ACHN (cell line): ENCODE data around the gene TRAF2.
A peak's percentile ranks its signal among the peaks of the same experiment; 100 is the strongest.
"Not testable (repeated sequence)": the region's sequence is repeated elsewhere in the genome, so short reads cannot be mapped to it uniquely, and the experiment has no call there.

Experiments
- DNase-seq: peaks from one replicate; pipeline ENCODE4 v3.0.0-alpha.2; 2015
- in situ Hi-C: cut with HindIII; loops from 2 replicates; pipeline ENCODE4 v1.10.0; 2017; ENCODE audit warnings: low sequenced_read_pairs, low pct_ligation_motif_present, low pct_unique_long_range_greater_than_20kb

Gene TRAF2

DNA sequence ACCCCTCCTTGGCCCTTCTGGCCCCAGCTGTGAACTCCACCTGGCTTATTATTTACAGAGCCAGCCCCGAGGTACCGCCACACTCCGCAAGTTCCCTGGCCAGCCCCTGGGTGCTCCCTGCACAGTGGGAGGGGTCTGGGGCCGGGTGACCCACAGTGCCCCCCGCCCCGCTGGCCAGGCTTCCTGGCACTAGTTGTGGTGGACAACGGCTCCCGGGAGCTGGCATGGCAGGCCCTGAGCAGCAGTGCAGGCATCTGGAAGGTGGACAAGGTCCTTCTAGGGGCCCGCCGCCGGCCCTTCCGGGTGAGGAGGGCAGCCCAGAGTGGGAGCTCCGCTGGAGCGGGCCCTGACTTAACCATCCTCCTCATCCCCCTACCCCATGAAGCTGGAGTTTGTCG is 30.2 kb upstream of the TRAF2 start:
- DNase-seq: no peak

DNA sequence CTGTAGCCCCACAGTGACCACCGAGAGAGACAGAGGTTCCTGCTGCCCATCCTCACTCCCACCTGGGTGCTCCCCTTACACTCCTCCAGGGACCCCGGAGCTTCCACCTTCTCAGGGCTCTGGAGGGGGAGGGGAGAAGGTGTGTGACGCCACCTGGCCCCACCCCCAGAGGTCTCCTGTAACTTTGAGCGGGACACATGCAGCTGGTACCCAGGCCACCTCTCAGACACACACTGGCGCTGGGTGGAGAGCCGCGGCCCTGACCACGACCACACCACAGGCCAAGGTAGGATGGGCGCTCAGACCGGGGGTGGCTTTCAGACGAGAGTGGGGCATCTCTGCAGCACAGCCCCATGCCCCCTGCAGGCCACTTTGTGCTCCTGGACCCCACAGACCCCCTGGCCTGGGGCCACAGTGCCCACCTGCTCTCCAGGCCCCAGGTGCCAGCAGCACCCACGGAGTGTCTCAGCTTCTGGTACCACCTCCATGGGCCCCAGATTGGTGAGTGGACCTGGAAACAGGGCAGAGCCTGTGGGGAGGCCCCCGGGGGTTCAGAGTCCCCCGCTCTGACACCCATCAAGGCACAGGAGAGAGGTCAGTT is 29.7 kb upstream of the TRAF2 start:
- no peak for DNase-seq
- in situ Hi-C loops: no loop called here

More for the DNA sequence above, 30.2 kb upstream of the TRAF2 start:
- in situ Hi-C loops: no loop called here

DNA sequence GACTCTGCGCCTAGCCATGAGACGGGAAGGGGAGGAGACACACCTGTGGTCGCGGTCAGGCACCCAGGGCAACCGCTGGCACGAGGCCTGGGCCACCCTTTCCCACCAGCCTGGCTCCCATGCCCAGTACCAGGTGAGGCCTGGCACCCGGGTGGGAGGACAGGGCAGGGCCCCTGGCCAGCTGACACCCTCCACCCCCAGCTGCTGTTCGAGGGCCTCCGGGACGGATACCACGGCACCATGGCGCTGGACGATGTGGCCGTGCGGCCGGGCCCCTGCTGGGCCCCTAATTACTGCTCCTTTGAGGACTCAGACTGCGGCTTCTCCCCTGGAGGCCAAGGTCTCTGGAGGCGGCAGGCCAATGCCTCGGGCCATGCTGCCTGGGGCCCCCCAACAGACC is 29.1 kb upstream of the TRAF2 start:
- in situ Hi-C loops: no loop called here
- no peak for DNase-seq

DNA sequence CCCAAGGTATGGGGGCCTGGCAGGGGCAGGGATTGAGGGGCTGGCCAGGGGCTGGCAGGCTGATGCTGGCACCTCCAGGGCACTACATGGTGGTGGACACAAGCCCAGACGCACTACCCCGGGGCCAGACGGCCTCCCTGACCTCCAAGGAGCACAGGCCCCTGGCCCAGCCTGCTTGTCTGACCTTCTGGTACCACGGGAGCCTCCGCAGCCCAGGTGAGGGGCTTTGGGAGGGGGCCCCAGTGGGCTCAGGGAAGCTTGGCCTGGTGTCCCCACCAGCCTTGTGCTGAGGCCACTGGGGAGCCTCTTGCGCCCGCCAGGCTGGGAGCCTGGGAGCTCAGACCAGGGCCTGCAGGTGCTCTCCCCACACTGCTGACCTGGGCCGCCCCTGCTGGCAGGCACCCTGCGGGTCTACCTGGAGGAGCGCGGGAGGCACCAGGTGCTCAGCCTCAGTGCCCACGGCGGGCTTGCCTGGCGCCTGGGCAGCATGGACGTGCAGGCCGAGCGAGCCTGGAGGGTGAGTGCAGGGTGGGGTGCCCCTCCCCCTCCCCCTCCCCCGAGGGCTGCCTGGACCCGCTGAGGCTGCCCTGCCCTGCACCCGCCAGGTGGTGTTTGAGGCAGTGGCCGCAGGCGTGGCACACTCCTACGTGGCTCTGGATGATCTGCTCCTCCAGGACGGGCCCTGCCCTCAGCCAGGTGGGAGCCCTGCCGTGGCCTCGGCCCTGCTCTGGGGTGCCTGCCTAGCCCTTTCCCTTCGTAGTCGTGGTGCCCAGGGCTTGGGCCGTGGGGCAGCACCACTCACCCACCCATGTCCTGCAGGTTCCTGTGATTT is 28.5 kb upstream of the TRAF2 start:
- DNase-seq: no peak
- in situ Hi-C loops: no loop called here

DNA sequence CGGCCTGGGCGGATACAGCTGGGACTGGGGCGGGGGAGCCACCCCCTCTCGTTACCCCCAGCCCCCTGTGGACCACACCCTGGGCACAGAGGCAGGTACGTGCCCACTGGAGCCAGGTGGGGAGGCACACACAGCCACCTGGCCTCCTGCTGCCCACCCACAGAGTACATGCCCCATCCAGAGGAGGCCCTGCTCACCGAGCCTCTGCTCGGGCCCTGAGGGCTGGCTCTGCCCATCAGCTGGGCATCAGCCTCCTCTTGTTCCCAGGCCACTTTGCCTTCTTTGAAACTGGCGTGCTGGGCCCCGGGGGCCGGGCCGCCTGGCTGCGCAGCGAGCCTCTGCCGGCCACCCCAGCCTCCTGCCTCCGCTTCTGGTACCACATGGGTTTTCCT is 27.9 kb upstream of the TRAF2 start:
- in situ Hi-C loops: no loop called here
- no peak for DNase-seq

DNA sequence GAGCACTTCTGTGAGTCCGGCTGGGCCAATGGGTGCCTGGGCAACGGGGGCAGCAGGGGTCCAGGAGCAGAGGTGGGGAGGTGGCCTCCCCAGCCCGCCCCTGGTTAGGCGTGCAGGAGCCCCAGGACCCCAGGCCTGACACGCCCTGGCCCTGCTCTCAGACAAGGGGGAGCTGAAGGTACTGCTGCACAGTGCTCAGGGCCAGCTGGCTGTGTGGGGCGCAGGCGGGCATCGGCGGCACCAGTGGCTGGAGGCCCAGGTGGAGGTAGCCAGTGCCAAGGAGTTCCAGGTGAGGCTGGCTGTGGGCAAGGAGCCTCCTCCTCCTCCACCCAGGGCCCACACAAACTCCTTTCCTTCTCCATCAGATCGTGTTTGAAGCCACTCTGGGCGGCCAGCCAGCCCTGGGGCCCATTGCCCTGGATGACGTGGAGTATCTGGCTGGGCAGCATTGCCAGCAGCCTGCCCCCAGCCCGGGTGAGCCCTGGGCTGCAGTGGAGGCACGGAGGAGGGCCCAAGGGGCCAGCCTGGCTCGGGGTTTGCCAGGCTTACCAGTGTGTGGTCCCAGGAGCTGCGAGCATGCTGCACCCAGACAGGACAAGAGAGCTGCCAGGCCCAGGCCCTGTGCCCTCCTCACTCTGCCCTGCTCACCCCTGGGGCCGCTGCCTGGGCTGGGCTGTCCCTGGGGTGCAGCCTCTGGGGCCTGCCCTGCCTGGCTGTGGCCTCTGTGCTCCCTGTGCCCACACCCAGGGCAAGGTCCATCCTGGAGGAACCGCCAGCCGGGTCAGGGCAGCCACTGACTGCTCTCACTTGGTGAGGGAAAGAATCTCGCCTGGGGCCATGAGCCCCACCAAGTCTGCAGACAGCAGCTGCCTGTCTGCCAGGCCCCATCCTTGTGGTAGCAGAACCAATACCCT is 27.2 kb upstream of the TRAF2 start:
- in situ Hi-C loops: no loop called here

DNA sequence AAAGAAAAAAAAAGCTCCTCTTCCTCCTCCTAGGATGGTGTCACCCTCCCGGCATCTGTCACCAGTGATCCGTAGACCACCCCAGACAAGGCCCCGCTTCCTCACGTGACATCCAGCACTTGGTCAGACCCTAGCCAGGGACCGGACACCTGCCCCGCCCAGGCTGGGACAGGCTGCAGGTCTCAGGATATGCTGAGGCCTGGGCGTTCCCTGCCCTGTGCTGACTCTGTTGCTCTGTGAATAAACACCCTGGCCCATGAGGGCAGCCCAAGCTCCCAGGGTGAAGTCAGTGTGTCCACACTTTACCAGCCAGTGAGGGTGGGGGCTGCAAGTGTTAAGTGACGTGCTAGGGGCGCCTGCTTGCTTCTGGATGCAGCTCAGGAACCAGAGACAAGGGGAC is 25.8 kb upstream of the TRAF2 start:
- no peak for DNase-seq
- in situ Hi-C loops: no loop called here

More for the DNA sequence above, 27.2 kb upstream of the TRAF2 start:
- peak; percentile 24 for DNase-seq

DNA sequence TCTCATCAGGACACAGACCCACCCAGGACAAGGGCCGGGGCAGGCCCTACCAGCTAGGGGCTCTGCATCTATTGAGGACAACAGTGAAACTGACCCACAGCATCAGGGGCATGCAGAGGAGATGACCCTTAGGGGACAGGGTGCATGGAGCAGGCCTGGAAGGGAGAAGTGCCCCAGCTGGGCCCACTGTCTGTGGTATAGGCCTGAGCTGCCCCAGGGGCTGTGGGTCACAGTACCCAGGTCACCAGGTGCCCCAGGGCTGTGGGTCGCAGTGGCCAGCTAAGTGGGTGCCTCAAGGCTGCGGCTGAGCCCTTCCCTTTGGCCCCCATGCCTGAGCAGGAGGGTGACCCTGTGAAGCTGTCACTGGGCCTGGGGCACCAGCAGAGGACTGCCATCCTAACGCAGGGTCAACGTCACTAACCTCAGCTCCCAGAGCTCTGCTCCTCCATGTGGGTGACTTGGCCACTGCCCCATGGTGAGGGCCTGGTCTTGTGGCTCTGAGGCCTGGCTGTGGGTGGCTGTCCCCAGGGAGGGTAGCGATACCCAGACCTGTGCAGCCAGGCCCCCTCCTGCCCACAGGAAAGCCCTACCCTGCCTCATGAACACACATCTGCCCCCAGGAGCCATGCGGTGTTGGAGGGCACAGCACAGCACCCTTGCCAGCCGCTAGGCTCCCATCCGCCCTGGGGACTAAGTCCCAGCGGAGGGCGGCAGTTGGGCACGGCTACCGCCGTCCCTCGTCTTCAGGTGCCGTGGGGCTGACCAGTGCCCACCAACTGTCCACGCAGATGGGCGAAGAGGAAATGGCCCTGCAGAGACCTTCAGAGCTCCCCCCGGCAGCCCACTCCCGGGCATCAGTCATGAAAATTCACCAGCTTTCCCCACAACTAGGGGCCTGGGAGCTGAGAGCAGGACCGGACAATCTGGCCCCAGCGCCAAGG is 25.1 kb upstream of the TRAF2 start:
- in situ Hi-C loops: no loop called here
- no peak for DNase-seq

DNA sequence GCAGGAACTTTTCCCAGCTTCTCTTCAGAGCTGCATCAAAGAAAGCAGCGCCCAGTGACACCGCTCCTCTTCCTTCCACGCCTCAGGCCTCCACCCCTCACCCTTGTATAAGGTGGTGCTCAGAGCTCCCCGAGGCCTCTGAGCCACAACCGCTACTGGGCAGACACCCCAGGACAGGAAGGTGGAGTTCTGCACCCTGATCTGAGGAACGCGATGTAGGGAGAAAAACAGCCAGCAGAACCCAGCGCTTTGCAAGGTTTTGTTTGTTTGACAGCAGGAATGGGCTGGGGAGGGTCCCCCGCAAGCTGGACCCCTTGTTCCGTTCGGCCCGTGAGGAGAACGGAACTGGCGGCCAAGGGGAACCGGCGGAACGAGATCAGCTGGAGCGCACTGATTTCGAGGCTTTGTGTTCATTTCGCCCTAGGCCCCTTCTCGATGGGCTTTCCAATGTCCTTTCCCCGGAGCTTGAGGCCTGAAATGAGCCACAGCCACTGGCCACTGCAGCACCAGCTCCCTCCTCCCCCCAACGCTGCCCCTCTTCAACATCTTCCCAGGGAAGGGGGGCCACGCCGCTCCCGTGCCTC is 24.4 kb upstream of the TRAF2 start:
- DNase-seq: no peak
- in situ Hi-C loops: no loop called here

DNA sequence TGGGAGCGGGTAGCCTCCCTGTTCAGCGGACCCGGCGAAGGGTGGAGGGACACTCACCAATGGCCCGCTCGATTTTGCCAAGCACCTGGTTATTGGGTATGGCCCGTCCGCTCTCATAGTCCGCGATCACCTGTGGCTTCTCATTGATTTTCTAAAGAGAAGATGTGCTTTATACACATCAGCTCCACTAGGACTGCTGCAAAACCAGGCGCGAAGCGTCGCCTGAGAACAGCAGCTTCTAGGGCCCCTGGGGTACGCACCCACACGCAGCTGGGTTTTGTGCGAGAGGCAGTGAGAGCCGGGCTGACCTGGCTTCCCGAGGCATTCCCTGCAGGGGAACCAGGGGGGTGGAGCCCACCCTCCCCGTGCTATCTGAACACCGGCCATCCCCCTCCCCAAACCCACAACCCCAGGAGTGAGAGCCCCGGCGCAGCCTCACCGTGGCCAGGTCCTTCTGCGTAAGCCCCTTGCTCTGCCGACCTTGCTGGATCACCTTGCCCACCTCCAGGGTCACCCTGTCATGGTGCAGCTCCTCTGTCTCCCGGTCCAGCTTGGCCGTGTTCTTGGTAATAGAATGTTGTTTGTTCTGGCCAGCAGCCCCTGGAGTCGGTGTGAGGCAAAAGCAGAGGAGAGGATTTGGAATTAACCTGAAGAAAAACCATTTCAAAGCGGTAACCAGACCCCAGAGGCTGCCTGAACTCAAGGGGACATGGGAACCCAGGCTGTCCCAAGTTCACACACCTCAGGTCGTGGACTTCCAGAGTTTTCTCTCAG is 23.3 kb upstream of the TRAF2 start:
- no peak for DNase-seq
- in situ Hi-C loops: no loop called here

DNA sequence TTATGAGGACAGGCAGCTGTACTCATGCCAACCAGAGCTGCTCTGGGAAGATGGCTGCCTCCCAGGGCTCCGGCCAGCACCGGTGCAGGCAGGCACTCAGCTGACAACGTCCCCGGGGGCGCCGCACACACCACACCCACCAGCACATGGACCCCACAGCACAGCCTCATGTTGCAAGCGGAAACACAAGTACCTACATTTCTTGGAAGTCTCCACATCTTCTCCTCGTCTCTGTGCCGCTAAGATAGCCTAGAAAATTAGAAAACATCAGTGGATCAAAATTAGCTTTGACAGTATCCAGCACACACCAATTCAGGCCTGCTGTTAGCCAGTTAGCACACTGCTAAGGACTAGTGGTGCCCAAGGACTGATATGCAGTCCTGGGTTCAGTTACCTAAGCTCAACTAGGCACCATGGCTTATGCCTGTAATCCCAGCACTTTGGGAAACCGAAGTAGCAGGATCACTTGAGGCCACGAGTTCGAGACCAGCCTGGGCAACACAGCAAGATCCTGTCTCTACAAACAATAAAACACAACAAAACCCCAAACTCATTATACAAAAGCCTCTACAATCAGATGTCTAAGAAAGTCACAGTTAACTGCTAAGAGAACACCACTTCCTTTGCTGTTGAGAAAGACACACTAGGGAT is 22.6 kb upstream of the TRAF2 start:
- DNase-seq: no peak
- in situ Hi-C loops: no loop called here

DNA sequence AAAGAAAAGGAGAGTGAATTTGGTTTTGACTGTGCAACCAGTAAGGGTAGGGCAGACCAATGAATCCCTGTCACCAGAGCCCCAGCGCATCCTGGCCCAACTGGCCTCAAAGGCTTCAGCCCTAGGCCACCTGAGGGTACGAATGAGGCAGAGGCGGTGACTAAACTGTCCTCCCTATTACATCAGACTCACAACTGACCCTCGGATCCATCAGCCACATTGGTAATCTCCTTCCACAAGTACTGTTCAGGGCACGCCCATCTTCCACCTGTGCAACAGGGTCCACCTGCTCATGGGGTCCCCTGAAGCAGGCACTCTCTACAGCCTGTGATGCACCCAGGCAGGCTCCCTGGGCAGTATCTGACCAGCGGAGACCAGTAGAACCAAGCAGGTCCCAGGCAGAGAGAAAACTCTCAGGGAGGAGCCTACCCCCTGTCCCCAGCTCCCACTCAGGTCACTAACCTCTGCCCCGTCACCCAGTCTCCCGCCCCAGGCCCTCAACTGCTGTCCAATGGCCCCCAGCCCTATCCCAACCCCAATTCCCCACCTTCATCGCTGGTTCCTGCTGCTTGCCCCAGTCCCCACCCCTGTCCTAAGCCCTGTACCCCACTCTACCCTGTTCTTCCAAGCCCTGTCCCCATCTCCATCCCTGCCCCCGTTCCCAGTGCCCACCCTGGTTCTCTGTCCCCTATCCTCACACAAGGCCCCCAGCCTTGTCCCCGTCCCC is 21.1 kb upstream of the TRAF2 start:
- no peak for DNase-seq
- in situ Hi-C loops: no loop called here

DNA sequence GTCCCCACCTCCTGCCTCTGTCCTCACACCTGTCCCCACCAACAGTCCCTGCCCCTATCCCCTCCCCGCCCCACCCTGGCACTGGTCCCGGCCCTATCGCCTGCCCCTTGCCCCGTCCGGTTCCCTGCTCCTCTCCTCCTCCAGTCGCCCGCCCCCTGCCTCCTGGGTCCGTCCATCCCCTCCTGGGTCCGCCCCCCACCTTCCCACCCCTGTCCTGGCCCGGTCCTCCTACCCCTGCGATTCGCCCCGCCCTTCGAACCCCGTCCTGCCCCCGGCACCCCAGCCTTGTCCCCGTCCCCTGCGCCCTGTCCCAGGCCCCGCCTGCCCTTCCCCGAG is 20.6 kb upstream of the TRAF2 start:
- DNase-seq: no peak
- in situ Hi-C loops: no loop called here

DNA sequence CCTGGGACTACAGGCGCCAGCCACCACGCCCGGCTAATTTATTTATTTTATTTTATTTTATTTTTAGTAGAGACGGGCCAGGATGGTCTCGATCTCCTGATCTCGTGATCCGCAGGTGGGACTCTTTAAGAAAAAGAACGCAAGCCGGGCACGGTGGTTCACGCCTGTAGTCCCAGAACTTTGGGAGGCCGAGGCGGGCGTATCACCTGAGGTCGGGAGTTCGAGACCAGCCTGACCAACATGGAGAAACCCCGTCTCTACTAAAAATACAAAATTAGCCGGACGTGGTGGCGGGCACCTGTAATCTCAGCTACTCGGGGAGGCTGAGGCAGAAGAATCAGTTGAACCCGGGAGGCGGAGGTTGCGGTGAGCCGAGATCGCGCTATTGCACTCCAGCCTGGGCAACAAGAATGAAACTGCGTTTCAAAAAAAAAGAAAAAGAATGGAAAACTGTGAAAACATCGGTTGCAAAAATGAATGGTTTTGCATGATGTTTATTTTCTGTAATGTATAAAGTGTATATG is 19.4 kb upstream of the TRAF2 start:
- DNase-seq, in situ Hi-C loops: not testable (repeated sequence)

DNA sequence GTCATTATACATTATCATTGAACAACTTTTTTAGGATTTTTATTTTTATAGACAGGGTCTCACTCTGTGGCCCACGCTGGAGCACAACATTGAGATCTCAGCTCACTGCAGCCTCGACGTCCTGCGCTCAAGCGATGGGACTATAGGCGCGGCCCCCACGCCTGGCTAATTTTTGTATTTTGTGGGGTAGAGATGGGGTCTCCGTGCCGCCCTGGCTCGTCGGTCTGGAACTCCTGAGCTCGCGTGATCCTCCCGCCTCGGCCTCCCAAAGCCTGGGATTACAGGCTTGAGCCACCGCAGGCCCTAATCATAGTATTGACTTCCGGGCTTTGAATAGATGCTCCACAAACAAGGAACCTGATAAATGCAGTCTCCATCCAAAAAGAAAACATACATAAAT is 18.8 kb upstream of the TRAF2 start:
- no peak for DNase-seq
- in situ Hi-C loops: no loop called here

DNA sequence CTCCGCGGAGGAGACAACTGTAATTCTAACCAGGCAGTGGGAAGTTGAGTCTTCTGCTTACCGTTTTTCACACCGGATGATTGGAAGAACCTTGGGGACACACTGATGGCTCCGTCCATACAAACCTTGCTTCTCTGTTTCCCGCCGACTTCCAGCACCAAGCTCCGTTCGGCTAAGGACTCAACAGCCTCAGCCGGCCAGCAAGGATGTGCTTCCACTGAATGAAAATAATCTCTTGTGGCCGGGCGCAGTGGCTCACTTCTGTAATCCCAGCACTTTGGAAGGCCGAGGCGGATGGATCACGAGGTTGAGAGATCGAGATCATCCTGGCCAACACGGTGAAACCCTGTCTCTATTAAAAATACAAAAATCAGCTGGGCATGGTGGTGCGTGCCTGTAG is 18.4 kb upstream of the TRAF2 start:
- DNase-seq: no peak
- in situ Hi-C loops: no loop called here
